ENCODE data around the gene ADAMTS4.

- TF ChIP-seq EZH2phosphoT487 (IDR thresholded peaks at IDR 0.05; ENCODE audit: low read depth) (no peak), CTCF (IDR thresholded peaks at IDR 0.05; ENCODE audit: low read depth, low read length) (no peak)
These were observed 36.8 kb downstream of the ADAMTS4 start for GRCh38 chr1:161162052-161162451.

Measured in OCI-LY3 (cell line).